Measurements from ENCODE around the gene SYNE3.

Gene SYNE3

DNA sequence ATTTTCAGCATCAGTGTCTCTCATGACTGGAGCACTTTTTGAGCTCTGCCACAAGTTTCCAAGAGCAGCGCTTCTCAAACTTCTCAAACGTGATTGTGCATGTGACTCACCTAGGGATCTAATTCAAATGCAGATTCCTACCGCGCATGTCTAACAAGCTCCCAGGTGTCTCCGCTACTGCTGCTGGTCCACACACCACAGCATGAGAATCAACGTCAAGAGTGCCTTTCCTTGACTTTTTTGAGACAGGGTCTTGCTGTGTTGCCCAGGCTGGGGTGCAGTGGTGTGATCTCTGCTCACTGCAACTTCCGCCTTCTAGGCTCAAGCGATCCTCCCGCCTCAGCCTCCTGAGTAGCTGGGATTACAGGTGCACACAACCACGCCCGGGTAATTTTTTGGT is 40.8 kb upstream of the SYNE3 start:
- DNase-seq (ENCODE audit: low read depth, low spot score), result no peak
- TF ChIP-seq, protein P1, sequence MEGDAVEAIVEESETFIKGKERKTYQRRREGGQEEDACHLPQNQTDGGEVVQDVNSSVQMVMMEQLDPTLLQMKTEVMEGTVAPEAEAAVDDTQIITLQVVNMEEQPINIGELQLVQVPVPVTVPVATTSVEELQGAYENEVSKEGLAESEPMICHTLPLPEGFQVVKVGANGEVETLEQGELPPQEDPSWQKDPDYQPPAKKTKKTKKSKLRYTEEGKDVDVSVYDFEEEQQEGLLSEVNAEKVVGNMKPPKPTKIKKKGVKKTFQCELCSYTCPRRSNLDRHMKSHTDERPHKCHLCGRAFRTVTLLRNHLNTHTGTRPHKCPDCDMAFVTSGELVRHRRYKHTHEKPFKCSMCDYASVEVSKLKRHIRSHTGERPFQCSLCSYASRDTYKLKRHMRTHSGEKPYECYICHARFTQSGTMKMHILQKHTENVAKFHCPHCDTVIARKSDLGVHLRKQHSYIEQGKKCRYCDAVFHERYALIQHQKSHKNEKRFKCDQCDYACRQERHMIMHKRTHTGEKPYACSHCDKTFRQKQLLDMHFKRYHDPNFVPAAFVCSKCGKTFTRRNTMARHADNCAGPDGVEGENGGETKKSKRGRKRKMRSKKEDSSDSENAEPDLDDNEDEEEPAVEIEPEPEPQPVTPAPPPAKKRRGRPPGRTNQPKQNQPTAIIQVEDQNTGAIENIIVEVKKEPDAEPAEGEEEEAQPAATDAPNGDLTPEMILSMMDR (IDR thresholded peaks at IDR 0.05; ENCODE audit: insufficient read depth, low read length, missing control alignments), result no peak
- ChIA-PET POLR2A (no interaction called here), CTCF (interaction anchor here (0.5 to 2.0 kb wide), 4 partner anchors 10 to 437 kb away, joined by 3 to 7 read pairs (median 4); no protein-coding TSS in a partner anchor)
- H3K4me3 ChIP-seq (ENCODE audit: low read depth, low read length), result no peak overlapping the region

DNA sequence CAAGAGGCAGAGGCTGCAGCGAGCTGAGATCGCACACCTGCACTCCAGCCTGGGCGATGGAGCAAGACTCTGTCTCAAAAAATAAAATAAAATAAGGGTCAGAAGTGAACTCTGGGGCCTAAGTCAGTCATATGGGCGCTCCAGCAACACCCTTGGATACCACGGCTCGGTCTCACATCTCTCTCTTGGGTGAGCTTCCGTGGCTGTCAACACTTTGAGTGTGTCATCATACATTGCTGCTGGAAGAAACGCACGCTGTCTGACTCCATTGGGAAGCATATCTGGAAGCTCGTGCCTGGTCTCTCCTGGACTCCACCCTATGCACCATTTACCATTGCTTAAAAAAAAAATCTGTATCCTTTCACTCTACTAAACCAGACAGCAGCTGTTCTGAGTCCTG is 38.6 kb upstream of the SYNE3 start:
- ChIA-PET CTCF (interaction anchor here (0.6 to 1.1 kb wide), 2 partner anchors 13 to 439 kb away, joined by 3 to 4 read pairs; no protein-coding TSS in a partner anchor), POLR2A (no interaction called here)
- H3K4me3 ChIP-seq (ENCODE audit: low read depth, low read length), result no peak overlapping the region
- no peak for DNase-seq (ENCODE audit: low read depth, low spot score)
- TF ChIP-seq, protein P1 (IDR thresholded peaks at IDR 0.05; ENCODE audit: insufficient read depth, low read length, missing control alignments), result no peak

DNA sequence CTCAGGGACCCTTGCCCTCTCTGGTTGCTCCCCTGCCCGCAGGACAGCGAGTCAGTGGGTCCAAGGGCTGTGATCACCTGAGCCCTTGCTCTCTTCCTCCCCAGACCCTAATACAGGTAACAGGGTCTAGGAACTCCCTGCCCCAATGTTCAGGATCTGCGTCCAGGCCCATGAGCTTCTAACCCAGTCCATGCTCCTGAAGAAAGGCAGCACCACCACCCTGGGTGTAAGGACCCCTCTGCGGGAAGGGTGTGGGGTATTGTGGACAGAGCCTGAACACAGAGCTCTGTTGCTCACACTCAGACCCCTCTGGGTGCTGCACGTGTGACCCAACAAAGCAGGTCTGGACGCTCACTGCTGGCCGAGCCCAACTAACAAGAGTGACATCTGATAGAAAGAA is 36.7 kb upstream of the SYNE3 start:
- ChIA-PET CTCF (interaction anchor here (9.8 kb wide), 1 partner anchor 8 kb away, joined by 76 read pairs; no protein-coding TSS in a partner anchor), POLR2A (no interaction called here)
- H3K4me3 ChIP-seq (ENCODE audit: low read depth, low read length), result no peak overlapping the region
- TF ChIP-seq, protein P1 (IDR thresholded peaks at IDR 0.05; ENCODE audit: insufficient read depth, low read length, missing control alignments), result no peak
- DNase-seq (ENCODE audit: low read depth, low spot score), result no peak

DNA sequence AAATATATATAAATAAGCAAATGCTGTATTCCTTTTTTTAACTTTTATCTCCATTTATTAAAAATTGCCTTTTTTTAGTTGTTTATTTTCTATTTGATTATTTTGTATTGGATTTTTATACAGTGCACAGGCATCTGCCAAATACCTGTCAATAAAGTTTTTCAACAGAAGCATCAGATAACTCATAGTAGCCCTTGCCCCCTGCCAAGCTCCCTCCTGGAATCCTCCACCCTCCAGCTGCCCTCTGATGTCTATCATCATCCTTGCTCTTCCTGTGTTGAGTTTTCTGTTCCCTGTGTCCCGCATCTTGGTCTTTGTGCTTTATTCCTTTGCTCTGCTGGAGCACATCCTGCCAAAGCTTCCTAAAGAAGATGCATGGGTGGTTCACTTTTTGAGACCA is 35.0 kb upstream of the SYNE3 start:
- TF ChIP-seq, protein P1 (IDR thresholded peaks at IDR 0.05; ENCODE audit: insufficient read depth, low read length, missing control alignments), result no peak
- H3K4me3 ChIP-seq (ENCODE audit: low read depth, low read length), result no peak overlapping the region
- DNase-seq (ENCODE audit: low read depth, low spot score), result no peak
- POLR2A ChIA-PET, result no interaction called here
- CTCF ChIA-PET, result interaction anchor here (1.1 to 9.8 kb wide), 2 partner anchors 10 to 109 kb away, joined by 4 to 76 read pairs; no protein-coding TSS in a partner anchor

DNA sequence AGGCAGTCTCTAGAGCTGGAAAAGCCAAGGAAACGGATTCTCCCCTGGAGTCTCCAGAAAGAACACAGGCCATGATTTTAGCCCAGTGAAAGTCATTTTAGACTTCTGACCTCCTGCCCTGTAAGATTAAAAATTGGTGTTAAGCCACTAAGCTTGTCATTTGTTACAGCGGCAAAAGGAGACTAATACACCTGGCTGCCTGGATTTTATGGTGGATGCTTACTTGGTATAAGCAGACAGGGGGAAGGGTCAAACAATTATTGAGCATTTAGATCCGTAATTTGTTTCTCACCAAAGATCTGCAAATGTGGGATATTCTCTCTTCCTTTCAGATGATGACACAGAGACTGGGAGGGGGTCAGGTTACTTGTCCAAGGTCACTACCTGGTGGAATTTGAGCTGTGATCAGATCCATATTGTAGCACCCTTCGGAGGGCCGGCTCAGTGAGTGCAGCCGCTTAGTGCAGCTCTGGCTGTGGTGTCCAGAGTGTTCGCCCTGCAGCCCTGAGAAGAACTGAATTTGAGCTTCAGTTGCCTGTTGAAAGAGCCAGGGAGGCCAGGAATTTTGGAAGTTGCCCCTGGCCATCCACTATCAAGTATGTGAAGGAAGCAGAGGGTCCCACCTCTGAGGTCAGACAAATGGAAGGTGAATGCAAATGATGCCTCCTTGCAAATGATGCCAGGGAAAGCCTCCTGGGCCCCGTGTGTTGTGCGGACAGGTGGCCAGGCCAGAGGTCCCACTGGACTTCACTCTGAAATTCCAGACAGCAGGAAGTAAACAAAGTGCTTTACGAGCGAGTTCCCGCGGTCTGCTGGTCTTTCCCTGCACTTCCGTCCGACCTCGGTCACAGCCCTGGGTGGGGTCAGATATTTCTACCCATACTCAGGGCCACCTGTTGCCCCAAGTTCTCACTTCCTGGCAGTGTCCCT is 33.5 kb upstream of the SYNE3 start:
- no peak for DNase-seq (ENCODE audit: low read depth, low spot score)
- POLR2A ChIA-PET, result no interaction called here
- no peak overlapping the region for H3K4me3 ChIP-seq (ENCODE audit: low read depth, low read length)
- TF ChIP-seq, protein P1 (IDR thresholded peaks at IDR 0.05; ENCODE audit: insufficient read depth, low read length, missing control alignments), result no peak
- CTCF ChIA-PET, result interaction anchor here (1.2 to 9.8 kb wide), 5 partner anchors 11 to 444 kb away, joined by 3 to 76 read pairs (median 4); no protein-coding TSS in a partner anchor

DNA sequence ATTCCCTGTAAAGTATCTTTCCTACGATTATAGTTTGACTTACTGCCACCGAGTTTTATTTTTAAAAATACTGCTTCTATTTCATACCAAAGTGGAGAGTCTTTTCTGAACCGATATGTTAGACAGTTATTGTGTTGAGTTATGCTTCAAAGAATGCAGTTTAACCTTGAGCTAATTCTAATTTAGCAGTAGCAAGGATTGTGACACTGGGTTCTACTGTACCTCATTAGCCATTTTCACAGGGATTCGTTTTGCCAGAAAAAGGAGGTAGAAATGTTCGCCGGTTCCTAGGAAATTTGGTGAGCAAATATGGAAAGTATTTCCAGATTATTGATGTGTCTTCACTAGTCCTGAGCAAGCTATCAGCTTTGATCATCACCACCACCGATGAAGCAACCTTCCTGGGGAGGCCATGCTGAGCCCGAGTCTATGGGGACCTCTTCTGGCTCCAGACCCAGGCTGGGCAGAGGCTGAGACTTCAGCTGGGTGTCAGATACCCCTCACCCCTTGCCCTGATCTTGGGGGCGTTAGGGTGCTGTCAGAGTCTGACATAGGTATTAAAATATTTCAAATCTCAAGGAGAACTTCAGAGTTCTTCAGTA is 32.0 kb upstream of the SYNE3 start:
- POLR2A ChIA-PET, result no interaction called here
- CTCF ChIA-PET, result interaction anchor here (1.2 to 9.8 kb wide), 7 partner anchors 8 to 446 kb away, joined by 3 to 76 read pairs (median 4); no protein-coding TSS in a partner anchor
- H3K4me3 ChIP-seq (ENCODE audit: low read depth, low read length), result no peak overlapping the region
- no peak for DNase-seq (ENCODE audit: low read depth, low spot score)
- TF ChIP-seq, protein P1 (IDR thresholded peaks at IDR 0.05; ENCODE audit: insufficient read depth, low read length, missing control alignments), result no peak

Measured in AG04449 (cell line).